DMS114 treated with DMSO at 0.1 percent for 48 hours (cell line): ENCODE data around the gene HTRA3.

ENCODE experiments used
- DNase-seq: peaks from one replicate; lab custom pipeline; 2025; ENCODE audit not compliant: unreplicated experiment; lab: John Stamatoyannopoulos, UW

Gene HTRA3

DNA sequence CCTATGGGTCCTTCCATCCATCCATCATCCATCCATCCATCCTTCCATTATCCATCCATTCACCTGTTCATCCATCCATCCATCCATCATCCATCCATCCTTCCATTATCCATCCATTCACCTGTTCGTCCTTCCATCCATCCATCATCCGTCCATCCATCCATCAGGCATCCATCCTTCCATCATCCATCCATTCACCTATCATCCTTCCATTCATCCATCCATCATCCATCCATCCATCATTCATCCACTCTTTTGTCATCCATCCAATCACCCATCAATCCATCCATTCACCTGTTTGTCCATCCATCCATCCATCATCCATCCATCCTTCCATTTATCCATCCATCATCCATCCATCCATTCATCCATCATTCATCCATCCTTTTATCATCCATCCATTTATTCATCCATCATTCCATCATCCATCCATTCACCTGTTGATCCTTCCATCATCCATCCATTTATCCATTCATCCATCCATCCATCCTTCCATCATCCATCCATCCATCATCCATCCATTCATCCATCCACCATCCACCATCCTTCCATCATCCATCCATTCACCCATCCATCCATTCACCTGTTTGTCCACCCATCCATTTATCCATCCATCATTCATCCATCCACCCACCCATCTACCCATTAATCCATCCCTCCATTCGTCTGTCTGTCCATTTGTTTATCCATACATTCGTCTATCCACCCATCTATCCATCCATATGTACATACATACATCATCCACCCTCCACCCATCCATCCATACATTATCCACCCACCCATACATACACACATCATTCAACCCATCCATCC lies 35.7 kb upstream of the HTRA3 start:
- DNase-seq: no peak

DNA sequence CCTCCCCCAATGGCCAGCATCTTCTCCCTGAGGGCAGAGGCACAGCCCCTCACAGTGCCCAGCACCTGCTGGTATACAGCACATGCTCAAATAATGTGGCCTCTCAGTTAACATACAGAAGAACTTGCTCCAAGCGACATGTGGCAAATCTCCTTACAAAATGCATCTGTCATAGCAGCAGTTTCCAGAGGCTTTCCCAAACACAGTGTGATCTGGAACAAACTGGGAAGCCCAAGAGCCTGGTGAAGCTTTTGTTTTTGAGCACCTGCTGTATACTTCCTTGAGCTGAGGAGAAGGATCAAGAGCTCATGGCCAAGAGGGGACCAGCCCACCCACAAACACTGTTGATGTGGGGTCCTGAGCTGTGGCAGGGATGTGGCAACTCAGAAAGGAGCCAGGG lies 34.8 kb upstream of the HTRA3 start:
- no peak for DNase-seq

DNA sequence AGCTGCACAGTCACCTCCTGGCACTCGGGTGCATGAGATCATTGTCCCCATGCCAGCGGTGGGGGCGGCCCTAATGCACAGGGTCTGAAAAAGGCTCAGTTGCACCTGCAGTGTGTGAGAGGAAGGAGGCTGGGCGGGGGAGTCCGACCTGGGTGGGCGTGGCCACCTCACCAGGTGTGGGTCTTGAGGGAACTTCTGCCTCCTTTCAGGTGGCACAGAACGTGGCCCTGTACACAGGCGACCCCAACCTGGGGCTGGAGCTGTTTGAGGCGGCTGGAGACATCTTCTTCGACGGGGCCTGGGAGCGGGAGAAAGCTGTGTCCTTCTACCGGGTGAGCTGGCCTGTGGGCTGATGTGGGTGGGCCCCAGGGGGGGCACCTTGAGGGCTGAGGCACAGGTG lies 34.3 kb upstream of the HTRA3 start:
- no peak for DNase-seq

DNA sequence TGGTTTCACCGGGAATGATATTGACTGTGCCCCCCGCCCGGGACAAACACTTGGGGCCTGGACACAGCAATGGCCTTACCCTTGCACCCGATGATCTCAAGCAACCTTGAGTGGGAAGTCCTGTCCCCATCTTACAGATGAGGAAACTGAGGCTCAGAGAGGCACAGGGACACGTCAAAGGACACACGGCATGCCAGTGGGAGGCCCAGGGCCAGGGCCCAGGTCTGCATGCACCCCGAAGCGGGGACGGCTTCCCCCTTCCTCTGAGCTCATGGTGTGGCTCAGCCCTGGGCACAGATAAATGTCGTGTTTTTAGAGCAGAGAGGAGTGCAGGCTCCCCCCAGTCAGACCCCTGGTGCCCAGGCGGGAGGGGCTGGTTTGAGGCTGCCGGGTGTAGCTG lies 33.9 kb upstream of the HTRA3 start:
- DNase-seq: no peak

DNA sequence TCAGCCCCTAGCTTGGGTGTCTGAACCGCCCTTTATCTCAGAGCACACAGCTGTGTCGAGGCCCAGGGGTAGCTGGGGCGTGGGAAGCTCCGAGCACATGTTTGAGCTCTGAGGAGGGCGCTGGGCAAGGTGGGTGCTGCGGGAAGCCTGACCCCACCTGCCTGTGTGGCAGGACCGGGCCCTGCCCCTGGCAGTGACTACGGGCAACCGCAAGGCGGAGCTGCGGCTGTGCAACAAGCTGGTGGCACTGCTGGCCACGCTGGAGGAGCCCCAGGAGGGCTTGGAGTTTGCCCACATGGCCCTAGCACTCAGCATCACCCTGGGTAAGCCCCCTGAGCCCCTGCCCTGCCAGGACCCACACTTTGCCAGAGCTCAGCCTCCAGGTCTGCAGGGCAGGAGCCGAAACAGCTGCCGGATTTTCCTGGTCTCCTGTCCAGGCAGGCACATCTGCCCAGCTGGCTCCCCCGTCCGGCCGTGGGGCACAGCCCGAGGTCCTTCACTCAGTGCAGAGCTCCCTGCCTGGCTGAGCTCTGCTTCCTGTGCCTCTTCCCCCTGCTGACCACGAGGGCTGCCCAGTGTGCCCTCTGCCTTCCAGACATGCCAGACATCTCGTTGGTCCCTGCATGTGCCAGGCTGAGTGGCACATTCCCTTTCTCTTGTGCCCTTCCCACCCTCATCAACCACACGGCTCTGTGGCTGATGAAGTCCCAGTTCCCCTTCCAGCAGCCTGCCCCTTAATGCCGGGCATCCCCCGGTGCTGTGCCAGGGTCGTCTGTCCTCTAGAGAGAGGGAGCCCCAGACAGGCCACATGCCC lies 33.2 kb upstream of the HTRA3 start:
- DNase-seq: no peak

DNA sequence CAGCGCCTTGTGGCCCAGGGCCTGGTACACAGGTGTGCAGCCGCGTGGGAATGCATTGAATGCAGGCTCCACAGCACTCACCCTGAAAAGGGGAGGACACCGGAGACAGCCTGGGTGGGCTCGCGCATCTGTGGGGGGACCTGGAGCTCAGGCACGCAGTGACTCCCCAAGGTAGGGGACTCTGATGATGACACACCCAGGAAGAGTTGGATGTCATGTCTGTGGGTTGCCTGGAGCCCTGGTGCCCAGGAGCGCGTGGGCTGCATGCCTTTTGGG lies 32.7 kb upstream of the HTRA3 start:
- DNase-seq: no peak

DNA sequence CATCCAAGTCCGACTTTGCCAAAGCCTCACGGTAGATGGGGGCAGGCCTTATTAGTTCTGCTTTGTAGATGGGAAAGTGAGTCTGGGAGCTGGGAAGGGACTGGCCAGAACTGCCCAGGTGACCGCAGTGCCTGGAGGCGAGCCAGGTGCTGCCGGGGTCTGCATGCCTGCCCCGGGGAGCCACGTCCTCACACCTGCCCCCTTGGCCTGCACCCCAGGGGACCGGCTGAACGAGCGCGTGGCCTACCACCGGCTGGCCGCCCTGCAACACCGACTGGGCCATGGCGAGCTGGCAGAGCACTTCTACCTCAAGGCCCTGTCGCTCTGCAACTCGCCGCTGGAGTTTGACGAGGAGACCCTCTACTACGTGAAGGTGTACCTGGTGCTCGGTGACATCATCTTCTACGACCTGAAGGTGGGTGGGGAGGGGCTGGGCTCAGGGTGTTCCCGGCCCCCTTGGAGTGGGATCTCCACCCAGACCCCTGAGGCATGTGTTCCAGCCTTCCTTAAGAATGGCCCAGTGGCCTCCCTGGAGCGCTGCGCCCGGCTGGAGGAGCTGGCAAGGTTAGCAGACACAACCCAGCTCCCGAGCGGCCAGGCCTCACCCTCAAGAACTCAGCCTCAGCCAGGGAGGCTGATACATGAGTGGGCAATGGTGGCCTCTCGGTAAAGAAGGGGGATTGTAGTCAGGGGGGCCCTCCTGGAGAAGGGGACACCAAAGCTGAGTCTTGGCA lies 32.1 kb upstream of the HTRA3 start:
- no peak for DNase-seq

DNA sequence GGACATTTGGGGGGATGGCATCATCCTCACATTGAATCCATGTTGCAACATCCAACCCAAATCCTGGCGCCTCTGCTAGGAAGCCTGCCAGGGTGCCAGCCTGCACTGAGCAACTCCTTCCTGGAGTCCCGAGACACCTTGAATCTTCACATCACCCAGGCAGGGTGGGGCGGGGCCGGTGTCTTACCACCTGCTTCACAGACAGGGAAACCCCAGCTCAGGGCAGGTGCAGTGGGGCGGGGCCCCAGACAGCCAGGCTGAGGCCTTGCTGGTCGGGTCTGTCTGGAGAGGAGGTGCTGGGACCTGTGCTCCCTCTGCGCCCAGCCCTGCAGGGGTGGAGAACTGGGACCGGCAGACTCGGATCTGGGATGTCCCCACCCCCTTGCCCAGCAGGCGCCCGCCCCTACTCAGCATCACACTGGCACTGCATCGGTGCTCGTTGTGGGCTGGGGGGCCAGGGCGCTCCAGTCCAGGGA lies 31.5 kb upstream of the HTRA3 start:
- DNase-seq: no peak

DNA sequence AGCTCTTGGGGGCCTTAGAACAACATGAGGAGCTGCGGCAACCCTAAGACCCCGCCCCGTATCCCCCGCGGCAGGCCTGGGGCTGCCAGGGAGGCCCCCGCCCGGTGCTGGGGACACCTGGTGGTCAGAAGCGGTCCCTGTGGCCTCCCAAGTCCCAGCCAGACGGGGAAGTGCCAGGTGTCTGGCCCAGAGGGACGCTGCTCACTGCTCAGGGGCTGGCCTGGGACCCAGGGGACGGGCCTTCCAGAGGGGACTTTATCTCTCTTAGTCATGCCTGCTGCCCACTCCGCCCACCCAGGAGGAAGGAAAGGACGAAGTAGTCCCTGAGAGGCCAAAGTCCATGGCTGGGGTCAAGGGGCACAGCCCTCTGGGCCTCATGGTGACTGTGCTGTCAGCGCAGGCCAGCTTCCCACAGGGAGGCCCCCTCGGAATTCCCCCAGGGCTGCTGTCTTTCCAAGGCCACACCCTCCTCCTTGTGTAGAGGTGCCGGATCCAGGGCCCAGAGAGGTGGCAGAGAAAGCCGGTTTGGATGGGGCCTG lies 31.0 kb upstream of the HTRA3 start:
- no peak for DNase-seq

DNA sequence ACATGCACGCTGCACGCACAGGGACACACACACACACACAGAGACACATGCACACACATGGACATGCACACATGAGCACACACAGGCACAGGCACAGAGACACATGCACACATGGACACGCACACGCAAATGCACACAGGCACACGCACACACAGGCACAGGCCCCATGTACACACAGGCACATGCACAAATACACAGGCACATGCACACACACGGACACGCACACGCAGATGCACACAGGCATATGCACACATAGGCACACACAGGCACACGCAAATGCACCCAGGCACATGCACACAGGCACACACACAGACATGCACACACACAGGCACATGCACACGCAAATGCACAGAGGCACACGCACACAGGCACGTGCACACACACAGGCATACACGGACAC lies 30.3 kb upstream of the HTRA3 start:
- no peak for DNase-seq

DNA sequence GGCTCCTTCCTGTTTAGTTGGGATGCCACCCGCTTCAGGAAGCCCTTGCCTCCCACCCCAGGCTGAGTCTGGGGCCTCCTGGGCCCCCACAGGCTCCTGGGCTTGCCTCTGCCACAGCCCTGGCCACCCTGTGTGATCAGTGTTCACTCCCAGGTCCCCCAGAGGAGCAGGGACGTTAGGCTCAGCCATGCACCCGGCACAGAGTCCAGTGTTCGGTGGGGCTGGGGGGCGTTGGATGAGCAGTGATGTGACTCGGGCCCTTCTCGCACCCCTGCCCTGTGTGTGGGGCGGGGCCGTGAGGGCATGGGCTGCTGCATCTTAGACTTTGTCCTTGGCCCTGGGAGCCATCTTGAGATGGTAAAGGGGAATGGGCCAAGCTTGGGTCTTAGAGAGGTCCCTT lies 29.9 kb upstream of the HTRA3 start:
- no peak for DNase-seq

DNA sequence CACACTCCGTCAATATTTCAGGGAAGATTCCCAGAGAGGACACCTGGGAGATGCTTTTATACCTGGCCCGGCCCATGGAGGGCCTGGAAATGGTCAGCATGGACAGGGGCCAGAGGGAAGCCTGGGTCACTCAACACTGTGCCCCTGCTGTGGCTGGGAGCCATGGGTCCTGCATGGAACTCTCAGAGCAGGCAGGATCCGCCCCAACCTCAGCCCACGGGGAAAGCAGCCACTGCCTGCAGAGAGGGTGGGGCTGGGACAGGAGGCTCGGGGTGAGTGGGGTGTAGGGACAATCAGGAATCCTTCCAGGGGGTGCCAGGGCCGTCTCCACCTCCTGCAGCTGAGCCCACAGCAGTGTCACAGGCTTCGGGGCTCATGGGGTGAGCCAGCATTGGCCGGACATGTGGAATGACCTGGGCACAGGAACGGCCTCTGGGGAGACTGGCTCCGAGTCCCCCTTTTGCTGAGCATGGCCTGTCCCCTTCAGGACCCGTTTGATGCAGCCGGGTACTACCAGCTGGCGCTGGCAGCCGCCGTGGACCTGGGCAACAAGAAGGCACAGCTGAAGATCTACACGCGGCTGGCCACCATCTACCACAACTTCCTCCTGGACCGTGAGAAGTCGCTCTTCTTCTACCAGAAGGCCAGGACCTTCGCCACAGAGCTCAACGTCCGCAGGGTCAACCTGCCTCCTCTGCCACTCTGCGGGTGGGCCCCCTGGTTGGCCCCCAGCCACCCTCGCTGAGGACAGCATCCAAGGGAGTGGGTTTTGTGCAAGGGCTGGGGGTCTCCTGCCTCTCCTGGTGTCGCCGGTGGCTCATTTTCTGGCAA lies 29.1 kb upstream of the HTRA3 start:
- no peak for DNase-seq

DNA sequence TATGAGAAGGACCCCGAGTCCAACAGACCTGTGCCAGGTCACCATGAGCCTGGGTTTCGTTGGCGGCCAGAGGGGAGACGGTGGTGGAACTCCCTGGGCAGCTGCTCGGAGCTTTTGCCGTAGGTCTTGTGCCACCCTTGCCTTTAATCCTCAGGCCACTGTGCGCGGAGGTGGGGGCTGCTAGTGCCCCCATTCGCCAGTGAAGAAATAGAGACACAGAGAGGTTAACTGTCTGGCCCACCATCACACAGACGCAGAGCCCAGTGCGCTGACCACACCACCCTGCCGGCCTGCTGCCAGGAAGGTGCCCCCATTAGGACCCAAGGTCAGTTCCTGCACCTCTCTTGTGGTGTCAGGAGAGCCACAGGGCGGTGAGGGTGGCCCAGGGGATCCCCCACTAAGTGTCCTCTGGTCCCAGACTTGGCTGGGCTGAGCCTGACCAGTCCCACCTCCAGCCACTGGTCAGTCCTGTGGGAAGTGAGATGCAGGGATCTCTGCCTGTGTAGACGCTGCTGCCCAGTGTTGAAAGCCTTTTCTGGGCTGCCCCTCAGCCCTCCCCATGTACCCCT lies 28.3 kb upstream of the HTRA3 start:
- no peak for DNase-seq

DNA sequence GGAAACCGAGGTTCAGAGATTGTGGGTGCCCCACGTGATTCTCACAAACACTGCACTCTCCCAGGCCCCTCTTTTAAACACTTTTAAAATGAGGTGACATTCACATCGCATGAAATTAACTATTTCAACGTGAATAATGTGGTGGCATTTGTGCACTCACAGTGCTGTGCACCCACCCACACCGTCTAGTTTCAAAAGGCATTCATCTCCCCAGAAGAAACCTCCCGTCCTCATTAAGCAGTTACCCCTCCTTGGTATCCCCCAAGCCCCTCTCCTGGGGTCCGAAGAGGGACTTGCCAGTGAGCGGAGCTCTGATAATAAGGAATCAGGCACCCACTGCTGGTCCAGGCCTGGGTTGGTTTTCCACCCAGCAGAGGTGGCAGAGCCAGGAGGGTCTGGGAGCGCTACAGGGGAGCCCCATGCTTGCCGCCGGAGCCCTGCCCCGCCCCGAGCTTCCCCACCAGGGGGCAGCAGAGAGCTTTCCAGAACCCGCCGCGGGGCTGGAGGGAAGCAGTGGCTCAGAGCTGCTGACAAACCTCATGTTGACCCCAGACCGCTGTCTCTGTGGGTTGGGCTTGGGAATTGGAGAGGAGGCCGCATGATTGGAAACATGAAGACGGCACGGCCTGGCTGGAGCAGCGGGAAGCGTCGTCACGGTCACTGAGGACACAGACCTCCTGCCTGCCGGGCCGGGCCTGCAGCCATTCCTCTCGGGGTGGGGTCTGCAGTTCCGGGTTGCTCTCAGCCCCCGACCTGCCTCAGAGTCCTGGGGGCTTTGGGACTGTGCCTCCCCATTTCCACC lies 27.5 kb upstream of the HTRA3 start:
- peak; percentile 23 for DNase-seq

DNA sequence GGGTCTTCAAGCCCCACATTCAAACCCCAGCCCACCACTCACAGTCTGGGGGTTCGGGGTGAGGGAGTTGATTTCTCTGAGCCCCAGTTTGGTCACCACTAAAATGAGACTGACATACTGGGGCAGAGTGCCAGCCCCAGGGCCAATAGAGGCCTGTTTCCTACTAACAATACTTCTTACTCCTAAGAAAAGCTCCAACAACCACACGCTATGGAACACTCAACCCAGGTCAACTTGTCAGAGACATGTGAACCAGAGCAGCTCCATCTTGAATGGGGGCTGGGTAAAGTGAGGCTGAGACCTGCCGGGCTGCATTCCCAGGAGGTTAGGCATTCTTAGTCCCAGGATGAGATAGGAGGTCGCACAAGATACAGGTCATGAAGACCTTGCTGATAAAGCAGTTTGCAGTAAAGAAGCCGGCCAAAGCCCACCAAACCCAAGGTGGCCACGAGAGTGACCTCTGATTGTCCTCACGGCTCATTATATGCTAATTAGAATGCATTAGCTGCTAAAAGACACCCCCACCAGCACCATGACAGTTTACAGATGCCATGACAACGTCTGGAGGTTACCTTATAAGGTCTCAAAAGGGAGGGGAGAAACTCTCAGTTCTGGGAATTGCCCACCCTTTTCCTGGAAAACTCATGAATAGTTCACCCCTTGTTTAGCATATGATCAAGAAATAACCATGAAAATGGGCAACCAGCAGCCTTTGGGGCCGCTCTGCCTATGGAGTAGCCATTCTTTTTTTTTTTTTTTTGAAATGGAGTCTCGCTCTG lies 26.6 kb upstream of the HTRA3 start:
- no peak for DNase-seq

DNA sequence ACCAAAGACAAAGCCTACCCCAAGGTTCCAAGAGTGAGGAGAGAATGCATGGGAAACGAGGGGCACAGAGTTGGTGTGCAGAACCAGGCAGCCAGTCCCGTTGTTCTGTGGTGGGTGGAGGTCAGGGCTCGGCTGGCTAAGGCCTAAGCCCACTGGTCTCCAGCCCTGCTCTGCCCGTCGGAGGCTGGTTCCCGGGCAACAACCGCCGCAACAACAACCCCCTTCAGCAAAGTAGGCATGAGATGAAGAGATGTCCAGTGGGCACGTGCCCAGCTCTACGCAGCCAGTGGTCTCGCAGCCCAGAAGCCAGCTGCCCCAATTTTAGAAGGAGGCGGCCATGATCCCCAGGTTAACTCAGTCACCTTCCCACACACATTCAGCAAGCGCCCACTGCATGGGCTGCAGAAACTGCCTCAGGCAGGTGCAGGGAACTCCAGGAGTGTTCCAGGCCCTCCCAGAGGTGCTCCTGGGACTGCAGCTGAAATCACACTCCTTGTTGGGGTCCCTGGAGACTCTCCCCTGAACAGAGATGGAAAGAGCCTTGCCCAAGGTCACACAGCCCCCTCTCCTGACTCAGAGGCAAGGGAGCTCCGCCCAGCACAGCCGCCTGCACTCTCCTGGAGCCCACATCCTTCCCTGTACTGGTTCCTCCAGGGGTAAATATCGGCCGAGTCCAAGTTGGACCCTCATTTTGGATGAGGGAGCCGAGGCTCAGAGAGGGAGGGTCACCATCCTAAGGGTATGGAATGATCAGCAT lies 25.4 kb upstream of the HTRA3 start:
- no peak for DNase-seq

DNA sequence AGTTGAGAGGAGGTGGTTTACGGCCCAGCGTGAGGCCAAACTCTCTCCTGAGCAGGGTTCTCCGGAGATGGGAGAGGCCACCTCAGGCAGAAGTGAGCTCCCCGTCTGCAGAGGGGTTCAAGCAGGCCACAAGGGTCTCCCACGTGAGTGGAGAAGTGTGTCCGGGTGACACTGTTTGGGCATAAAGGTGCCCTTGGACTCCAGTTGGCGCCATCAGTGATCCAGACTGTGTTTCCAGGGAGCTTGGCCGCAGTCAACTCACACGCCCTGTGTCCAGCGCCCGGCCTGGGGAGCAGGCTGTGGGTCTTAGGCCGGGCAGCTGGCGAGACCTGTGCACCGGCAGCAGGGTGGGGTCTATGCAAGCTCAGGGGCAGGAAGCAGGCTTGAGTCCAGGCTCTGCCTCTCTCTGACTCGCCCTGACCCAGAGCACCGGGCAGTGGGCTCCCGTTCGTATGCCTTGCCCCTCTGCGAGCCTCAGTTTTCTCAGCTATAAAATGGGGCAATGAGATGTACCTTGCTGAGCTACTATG lies 24.6 kb upstream of the HTRA3 start:
- no peak for DNase-seq
